D721Med (cell line): ENCODE measurements around the gene ABCB6.

ENCODE experiments used
- DNase-seq: peaks from one replicate; pipeline ENCODE4 v3.0.0; 2011; ENCODE audit warnings: low spot score; ENCODE audit not compliant: insufficient read length
- FAIRE-seq: peaks from 2 replicates; lab custom pipeline; 2011; peaks lifted over from hg19 to GRCh38; lab: Jason Lieb, UNC
- TF ChIP-seq, protein P1 (sequence below): IDR thresholded peaks from 2 replicates; pipeline ENCODE4 v1.5.1; 2012; ENCODE audit warnings: mild to moderate bottlenecking, control low read depth; ENCODE audit not compliant: insufficient read depth; ENCODE audit errors: missing control alignments

The ABCB6 gene

DNA sequence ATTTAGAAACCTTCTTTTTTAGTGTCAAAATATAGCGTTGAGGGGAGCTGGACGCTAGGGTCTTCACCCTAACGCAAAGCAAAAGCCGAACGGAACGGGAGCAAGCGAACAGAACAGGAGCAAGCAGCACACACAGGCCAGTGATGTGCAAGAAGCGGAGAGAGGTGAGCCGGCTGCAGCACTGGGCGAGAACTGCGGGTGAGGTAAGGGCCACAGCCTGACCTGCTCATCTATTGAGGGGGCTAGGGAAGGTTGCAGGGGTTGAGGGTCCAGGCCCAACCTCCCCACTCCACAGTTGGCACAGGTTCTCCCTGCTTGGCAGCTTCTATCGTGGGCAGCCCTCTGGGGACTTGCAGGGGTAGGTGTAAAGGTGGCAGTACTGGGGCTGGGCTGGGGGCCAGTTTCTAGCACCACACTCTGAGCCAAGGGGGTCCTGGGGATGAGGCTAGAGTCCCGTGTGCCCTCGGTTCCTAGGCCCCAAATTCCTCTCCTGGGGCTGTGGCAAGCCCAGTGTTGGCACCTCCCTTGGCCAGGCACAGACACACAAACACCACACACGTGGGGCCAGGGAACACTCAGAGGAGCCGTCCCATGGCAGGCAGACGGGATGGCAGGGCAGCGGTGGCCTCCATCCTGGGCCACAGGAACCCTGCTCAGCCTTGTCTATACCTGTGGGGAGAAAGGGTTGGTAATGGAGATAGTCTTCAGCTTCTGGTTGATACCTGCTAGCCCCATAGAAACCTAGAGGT lies 1.2 kb upstream of the ABCB6 start:
- DNase-seq (no peak), FAIRE-seq (no peak)
- TF ChIP-seq, protein P1, sequence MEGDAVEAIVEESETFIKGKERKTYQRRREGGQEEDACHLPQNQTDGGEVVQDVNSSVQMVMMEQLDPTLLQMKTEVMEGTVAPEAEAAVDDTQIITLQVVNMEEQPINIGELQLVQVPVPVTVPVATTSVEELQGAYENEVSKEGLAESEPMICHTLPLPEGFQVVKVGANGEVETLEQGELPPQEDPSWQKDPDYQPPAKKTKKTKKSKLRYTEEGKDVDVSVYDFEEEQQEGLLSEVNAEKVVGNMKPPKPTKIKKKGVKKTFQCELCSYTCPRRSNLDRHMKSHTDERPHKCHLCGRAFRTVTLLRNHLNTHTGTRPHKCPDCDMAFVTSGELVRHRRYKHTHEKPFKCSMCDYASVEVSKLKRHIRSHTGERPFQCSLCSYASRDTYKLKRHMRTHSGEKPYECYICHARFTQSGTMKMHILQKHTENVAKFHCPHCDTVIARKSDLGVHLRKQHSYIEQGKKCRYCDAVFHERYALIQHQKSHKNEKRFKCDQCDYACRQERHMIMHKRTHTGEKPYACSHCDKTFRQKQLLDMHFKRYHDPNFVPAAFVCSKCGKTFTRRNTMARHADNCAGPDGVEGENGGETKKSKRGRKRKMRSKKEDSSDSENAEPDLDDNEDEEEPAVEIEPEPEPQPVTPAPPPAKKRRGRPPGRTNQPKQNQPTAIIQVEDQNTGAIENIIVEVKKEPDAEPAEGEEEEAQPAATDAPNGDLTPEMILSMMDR = no peak

DNA sequence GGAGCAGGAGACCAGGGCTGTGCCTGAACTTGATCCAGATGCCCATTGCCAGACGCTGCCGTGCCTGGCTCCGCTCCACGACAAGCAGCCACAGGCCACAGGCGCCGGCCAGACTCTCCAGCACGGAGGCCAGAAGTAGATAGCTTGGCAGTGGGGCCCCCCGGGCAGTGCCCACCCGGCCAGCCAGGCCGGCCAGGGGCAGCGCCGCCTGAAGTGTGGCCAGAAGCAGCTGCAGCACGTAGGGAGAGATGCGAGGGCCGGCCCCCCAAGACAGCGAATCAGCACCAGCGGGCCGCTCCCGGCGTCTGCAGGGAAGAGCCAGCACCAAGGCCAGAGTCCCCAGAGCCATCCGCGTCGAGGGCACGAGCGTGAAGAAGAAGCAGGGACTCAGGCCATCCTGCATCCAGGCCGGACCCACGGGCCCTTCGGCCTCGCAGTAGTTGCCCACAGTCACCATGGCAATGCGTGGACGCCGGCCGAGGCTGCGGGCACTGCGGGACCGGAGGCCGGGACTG lies 484 bp downstream of the ABCB6 start:
- TF ChIP-seq, protein P1 = no peak
- DNase-seq (no peak), FAIRE-seq (no peak)

DNA sequence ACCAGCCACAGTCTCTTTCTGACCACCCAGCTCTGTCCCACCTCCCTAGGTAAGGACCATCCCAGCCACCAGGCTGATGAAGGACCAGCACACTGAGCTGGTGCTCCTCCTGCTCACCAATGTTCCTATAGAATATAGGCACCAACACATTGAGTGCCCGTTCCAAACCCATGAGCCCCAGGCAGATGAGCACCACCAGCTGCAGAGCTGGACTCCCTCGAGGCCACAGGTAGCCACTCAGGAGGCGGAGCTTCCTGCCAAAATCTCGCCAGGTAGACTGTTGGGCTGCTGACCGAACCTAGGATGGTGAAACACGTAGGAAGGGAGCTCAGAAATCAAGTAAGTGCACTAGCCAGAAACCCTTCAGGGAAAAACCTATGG lies 2.2 kb downstream of the ABCB6 start:
- FAIRE-seq = no peak

DNA sequence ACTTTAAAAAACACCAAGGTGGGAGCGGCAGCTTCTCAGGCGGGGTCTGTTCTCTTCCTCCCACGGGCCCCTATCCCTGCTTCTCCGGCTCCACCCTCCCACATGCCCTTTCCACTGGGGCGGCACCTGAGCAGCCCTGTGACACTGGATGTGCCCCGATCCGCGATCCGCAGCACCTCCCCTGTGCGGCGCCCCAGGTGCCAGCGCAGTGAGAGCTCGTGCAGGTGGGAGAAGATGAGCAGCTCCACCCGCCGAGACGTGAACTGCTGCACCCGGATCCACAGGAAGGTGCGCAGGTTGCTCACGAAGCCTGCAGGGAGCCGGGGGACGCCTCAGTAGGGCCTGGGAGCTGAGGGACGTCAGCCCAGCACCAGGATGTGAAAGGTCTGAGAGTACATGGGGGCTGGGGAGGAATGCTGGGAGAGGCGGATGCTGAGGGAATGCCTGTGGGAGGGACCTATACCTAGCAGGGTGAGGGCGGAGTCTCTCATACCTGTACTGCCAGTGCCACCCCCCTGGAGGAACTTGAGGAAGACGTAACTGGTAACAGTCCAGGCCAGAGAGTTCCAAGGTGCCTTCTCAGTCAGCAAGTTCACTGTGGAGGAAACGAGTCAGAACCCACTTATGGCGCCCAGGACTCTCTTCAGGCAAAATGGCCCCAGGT lies 2.8 kb downstream of the ABCB6 start:
- DNase-seq = no peak
- FAIRE-seq = no peak
- TF ChIP-seq, protein P1 = no peak

More for the DNA sequence above, 2.2 kb downstream of the ABCB6 start:
- DNase-seq = no peak
- TF ChIP-seq, protein P1 = no peak

DNA sequence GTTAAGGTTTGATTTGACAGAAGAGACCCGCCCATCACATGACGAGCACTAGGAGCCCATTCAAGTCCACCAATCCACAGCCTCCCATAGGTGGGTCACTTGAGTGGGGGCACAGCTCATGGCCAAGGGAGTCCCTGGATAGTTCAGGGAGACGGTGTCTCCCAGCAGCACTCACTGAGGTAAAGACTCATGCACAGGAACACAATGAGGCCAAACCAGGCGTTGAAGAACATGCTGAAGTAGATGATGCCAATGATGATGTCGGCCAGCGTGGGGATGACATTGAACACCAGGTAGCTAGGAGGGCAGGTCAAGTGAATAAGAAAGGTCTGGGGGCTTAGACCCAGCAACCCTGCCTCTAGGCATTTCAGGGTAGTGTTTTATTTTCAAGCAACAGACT lies 4.0 kb downstream of the ABCB6 start:
- TF ChIP-seq, protein P1 = no peak
- FAIRE-seq (no peak), DNase-seq (no peak)

DNA sequence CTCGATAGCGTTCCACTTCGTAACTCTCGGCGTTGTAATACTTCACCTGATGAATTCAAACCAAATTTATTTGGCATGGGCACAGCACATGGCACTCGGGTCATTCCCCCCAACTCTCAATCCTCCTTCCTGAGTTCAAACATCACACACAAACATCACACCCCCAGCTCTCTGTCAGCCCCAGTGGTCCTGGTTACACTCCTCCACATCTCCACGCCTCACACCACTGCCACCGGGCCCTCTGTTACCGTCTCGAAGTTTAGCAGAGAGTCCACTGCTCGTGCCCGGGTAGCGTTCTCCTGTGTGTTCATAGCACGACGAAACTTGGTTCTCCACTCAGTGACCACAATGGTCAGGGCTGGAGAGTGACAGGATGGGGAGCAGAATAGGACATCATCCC lies 4.6 kb downstream of the ABCB6 start:
- FAIRE-seq = no peak
- DNase-seq = no peak
- TF ChIP-seq, protein P1 = no peak
